ENCODE measurements around the gene GAB2.

- no peak for TF ChIP-seq REST (IDR thresholded peaks at IDR 0.05; ENCODE audit: insufficient read depth in 1 of 2, low read depth in 2 of 2, low read length in 2 of 2)
- TF ChIP-seq POLR2AphosphoS5 (IDR thresholded peaks at IDR 0.05; ENCODE audit: low read depth, low read length), result no peak
- TF ChIP-seq TAF1 (IDR thresholded peaks at IDR 0.05; ENCODE audit: borderline replicate concordance, insufficient read depth, low read length), result no peak
- TF ChIP-seq SIN3A (IDR thresholded peaks at IDR 0.05; ENCODE audit: borderline replicate concordance, insufficient read depth, low read length), result no peak
- no peak for TF ChIP-seq FOXP2 (optimal IDR thresholded peaks at IDR 0.05; ENCODE audit: borderline replicate concordance, extremely low read depth, extremely low read length, insufficient read depth)
These were observed 236.4 kb downstream of the GAB2 start for GRCh38 chr11:78181185-78181584.
